ENCODE measurements around the gene MVB12B.
"Not testable (repeated sequence)": the region's sequence is repeated elsewhere in the genome, so short reads cannot be mapped to it uniquely, and the experiment has no call there.

The MVB12B gene

DNA sequence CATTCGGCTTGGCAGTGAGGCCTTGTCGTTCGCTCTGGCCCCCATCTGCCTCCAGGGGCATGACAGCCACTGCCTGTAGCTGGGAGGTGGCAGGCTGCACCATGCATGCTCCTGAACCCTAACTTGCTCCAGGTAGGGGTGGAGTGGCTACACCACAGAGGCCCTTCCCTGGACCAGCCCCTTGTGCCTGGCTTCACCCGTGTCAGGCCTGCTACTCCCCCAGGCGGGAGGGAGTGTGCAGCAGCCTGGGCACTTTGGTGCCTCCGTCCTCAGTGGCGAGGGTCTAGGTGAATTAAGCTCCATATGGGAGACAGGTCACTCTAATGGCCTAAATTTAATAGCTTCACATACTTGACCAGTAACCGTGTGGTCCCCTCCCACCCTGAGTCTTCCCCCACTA lies 227.7 kb downstream of the MVB12B start:
- no peak for DNase-seq

- not testable (repeated sequence) for DNase-seq
Observed at GRCh38 chr9:126555421-126555820, 228.8 kb downstream of the MVB12B start.
